Activated CD4-positive, CD25-positive, alpha-beta regulatory T cell (primary cell): ENCODE measurements around the gene KMT5C.
"Not testable (repeated sequence)": the region's sequence is repeated elsewhere in the genome, so short reads cannot be mapped to it uniquely, and the experiment has no call there.

ENCODE experiments used
- DNase-seq, 4 experiments: peaks; one replicate each; lab custom pipeline; 2025; lab: John Stamatoyannopoulos, UW

The KMT5C gene

DNA sequence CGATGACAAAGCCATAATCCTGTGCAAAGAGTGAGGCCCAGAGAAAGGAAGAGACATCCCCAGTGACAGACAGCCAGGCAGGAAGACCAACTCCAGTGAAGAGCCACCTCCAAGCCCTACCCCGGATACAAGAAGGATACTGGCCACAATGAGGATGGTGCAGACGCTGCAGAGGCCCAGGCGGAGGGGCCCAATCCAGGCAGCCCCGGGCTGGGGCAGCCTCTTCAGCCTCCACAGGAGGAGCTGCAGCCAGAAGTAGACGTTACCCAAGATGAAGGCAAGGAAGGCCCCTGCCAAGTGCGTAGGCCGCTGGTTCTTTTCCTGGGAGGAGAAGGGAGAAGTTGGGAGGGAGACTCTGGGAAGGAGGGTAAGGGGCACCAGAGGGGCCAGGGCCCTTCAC is 23.0 kb upstream of the KMT5C start:
- DNase-seq = no peak

DNA sequence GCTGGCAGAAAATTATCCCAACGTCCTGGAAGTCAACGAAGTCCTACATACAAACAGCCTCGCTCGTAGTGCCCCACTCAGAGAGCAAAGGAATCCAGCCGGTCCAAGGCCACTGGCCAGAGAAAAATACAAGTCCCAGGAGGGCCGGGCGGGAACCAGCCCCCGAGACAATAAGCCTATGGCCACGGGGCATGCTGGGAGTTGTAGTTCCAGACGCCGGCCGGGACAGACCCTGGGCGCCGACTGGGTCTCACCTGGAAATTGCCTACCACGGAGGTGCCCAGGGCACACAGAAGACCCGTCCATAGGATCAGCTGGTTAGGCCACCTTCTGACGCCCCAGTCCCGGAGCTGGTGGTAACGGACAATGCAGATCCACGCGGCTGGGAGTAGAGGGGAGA is 19.9 kb upstream of the KMT5C start:
- DNase-seq = no peak

DNA sequence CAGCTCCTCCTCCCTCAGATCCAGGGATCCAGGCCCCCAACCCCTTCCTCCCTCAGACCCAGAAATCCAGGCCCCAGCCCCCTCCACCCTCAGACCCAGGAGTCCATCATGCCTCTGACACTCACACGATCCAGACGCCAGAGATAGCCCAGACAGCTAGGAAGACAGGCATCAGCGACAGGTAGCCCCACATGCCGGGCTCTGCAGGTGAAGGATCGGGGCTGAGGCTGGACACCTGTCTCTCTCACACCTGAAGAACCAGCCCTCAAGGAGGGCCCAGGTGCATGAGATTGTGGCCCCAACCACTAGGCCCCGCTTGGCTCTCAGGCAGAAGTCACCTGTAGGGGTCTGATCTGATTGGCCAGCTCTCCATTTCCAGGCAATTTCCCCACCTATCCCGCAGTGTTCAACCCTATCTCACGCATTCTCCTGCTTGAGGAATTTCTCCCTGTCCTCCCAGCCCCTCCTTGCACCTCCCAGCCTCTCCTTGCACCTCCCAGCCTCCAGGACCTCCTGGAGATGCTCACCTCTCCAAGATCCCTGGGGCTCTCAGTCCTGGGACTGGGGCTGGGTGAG is 18.7 kb upstream of the KMT5C start:
- no peak for DNase-seq

DNA sequence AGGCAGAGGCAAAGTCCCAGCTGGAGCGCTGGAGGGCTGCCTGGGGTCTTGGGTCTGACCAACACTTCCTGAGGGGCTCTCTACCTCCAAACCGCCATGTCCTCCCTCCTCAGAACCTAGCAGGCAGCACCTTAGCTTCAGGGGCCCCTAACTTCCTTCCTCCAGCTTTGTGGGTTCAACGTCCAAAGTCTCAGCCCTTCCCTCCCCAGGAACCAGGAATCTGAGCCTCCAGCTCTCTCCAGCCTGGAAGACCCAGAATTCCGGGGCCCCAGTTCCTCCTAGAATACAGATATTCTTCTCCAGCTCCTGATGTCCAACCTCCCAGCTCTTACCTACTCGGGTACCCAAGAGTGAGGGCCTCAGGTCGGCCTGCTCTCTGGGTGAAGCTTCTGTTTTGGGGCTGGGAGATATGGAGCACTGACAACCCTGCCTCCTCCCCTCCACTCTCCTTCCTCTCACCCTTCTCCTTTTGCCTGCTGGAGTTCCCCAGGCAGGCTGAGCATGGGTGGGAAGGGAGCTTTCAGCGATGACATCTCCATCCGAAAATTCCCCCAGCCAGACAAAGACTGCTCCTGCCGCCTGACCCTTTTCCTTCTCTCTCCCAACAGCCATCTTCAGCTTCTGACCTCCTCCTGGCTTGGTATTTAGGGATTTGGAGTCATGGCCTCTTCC is 18.1 kb upstream of the KMT5C start:
- DNase-seq = no peak

DNA sequence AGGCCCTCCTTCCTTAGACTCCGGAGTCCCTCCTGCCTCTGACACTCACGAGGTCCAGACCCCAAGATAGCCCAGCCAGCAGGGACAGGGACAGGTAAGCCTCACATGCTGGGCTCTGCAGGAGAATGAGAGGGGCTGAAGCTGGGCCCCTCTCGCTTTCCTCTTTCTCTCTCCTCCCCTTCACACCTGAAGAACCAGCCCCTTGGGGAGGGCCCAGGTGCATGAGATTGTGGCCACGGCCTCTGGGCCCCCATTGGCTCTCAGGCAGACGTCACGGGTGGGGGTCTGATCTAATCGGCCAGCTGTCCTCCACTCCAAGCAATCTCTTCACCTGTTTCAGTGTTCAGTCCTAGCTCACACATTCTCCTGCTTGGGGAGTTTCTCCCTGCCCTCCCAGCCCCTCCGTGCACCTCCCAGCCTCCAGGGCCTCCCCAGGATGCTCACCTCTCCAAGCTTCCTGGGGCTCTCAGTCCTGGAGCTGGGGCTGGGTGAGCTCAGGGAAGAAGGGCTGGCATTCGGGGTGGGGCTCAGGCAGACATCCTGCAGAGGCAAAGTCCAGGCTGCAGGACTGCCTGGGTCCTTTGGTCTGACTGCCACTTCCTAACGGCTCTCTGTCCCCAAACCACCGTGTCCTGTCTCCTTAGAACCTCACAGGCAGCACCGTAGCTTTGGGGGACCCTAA is 17.3 kb upstream of the KMT5C start:
- DNase-seq = no peak

DNA sequence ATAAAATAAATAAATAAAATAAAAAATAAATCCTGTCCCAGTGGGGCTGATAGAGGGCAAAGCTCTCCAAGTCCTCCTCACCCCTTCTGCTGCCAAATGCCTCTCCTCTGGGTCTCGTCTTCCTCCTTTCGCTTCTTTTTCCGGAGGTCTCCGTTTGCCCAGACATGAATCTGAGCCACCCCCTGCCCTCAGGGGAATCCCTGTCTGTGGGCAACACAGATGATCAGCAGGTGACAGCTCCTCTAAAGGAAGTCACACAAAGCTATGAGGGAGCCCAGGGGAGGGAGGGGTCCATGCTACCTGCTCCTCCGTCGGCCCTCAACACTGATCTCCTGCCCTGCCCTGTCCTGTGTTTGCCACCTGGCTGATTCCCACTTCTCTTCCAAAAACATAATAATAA is 15.0 kb upstream of the KMT5C start:
- no peak for DNase-seq

DNA sequence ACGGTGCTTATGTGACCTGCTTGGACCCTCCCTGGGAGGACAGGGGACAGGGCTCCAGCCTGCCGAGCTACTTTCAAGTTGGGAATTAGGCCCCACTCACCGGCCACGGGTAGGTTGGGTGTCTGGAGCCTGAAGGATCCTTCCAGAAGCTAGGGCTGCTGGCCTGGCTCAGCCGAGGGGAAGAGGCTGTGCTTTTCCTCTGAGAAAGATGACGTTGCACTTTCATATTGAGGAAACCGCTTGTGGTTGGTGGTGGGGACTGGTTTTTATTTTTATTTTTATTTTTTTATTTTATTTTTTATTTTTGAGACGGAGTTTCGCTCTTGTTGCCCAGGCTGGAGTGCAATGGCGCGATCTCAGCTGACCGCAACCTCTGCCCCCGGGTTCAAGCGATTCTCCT is 14.5 kb upstream of the KMT5C start, which contains the start of gene TMEM150B:
TSS of gene TMEM150B (minus strand) at position 170 of the 400 bp plus-strand sequence. CDS start 4,305 bp downstream, outside the sequence.
- DNase-seq = no peak

DNA sequence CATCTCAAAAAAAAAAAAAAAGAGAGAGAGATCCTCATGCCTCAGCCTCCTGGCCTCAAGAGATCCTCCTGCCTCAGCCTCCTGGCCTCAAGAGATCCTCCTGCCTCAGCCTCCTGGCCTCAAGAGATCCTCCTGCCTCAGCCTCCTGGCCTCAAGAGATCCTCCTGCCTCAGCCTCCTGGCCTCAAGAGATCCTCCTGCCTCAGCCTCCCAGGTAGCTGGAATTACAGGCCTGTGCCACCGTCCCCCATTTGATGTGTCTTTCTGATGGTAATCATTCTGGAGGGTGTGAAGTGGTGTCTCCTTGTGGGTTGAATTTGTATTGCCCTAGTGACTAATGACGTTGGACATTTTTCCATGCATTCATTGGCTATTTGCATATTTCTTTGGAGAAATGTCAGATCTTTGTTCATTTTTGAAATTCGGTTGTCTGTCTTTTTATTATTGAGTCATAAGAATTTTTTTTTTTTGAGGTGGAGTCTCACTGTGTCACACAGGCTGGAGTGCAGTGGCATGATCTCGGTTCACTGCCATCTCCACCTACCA is 10.8 kb upstream of the KMT5C start:
- DNase-seq = not testable (repeated sequence)

DNA sequence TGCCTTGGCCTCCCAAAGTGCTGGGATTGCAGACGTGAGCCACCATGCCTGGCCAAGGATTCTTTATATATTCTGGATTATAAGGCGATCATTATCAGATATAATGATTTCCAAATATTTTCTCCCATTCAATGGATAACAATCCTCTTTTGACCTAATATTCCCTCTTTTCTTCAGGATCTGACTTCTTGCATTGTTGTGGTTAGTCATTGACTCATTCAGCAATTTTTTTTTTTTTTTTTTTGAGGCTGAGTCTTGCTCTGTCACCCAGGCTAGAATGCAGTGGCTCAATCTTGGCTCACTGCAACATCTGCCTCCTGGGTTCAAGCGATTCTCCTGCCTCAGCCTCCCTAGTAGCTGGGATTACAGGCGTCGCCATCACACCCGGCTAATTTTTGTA is 9.9 kb upstream of the KMT5C start:
- not testable (repeated sequence) for DNase-seq

DNA sequence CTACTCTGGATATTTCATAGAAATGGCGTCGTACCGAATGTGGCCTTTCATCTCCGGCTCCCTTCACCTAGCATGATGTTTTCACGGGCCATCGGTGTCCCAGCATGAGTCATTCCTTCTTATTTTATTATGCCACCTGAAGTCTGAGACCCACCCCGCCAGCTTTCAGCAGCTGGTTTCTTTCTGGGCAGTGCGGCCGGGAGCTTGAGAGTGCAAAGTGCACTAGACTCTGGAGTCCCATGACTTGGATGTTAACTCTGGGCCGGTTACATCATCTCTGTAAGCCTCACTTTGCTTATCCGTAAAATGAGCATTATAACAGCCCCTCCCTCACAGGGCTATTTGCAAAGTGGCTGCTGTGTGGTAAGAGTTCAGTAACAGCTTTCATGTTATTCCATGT is 5.8 kb upstream of the KMT5C start:
- no peak for DNase-seq

DNA sequence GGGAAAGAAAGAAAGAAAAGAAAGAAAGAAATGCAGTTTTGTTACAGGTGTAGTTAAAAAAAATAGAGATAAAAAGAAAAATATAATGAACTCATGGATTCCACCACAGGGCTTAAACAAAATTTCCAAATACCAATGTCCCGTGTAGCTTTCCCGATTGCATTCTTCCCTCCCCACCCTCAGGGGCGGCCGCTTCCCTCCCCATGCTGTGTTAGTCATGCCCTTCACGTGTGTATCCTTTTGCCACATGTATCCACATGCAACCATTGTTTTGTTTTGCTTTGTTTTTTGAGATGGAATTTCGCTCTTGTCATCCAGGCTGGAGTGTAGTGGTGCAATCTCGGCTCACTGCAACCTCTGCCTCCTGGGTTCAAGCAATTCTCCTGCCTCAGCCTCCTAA is 3.6 kb upstream of the KMT5C start:
- no peak for DNase-seq

DNA sequence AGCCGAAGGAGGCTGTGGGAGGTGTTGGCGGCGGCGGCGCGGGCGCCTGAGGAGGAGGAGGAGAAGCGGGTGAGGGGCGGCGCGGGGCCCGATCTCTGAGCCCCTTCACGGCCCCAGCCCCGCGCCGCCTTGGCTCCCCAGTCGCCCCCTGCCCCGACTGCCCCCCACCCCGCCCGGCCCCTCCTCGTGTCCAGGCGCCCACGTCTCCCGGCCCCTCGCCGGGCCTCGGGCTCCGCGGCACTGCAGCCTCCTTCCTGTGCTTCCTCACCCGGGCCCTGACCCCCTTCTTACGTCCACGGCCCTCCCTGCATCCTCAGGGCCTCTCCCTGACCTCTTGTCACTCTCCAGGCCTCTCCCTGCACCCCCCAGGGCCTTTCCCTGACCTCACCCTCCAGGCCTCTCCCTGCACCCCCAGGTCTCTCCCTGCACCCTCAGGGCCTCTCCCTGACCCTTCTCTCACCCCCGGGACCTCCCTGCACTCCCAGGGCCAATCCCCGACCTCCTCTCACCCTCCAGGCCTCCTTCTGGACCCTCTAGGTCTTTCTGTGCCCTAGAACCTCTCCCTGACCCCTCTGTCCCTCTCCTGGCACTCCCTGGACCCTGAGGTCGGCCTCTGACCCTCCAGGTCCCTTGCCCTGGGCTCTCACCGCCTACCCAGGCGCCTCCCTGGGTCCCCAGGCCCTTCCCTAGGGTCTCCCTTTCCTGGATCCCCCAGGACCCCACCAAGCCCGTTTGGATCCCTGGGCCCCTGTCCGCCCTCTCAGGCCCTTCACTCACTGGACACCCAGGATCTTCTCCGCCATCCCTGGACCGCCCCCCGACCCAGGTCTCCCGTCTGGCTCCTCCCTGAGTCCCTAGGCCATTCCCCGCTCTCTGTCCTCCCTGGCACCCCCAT is 460 bp downstream of the KMT5C start:
- DNase-seq = peak in 1 of 4 experiments; percentile 24

DNA sequence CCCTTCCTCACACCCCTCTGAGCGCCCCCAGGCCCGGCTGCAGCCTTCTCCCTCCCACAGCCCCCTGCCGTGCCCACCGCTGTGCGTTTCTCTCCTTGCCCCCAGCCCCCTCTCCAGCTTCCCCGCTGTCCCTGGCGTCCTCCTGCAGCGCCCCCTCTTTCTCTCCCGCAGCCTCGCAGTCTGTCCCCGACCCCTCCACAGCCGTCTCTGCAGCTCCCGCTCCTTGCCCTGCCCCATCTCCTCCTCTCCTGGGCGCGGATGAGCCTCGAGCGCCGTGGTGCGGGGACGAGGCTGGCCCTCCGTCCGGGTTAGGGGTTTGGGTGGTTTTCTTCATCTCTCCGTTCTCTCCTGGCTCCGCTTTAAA is 1.1 kb downstream of the KMT5C start:
- no peak for DNase-seq

DNA sequence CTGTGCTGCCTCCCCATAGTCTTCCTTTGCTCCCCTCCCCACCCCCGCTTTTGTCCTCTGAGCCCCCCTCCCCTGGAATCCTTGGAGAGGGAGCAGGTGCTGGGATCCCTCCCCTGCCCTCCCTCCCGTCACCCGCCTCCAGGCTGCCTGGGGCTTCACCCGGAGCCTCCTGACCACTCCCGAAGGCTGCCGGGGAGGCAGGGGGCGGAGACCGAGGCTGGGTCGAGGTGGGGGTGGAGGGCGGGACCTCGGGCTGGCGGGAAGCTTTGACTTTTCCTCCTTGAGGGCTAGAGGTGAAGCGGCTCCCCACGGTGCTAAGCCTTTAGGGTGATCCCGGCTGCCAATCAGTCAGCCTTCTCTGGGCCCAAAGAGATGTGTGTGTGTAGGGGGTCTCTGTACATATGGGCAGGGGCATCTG is 1.5 kb downstream of the KMT5C start:
- peak in 1 of 4 experiments; percentile 32 for DNase-seq

DNA sequence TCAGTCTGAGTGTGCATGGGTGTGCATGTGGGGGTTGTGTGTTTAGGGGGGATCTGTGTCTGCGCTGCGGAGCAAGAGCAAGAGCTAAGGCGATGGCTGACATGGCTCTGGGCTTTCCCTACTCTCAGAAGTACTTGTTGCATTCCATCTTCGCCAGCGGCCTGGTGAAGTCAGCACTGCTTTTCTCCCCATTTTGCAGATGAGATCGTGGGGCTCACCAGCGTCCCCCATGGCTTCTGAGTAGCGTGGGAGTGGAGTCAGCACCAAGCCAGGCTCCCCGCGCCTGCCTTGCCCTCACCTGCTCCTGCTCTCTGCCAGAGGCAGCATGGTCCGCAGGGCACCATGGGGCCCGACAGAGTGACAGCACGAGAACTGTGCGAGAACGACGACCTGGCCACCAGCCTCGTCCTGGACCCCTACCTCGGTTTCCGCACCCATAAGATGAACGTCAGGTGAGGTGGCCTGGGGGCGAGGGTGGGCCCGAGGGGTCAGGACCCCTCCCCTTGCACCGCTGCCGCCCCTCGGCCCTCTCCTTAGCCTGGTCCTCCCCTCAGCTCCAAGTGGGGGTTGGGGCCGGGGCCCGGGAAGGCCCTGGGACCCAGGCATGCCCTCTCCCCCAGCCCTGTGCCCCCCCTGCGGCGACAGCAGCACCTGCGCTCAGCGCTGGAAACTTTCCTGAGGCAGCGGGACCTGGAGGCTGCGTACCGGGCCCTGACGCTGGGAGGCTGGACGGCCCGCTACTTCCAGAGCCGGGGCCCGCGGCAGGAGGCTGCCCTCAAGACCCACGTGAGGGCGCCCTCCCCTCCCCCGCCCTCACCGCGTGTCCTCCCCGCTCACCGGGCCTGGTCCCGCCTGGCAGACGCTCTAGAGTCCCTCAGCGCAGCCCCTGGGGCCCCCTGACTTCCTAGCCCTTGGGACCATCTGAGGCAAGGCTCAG is 2.2 kb downstream of the KMT5C start:
- no peak for DNase-seq

DNA sequence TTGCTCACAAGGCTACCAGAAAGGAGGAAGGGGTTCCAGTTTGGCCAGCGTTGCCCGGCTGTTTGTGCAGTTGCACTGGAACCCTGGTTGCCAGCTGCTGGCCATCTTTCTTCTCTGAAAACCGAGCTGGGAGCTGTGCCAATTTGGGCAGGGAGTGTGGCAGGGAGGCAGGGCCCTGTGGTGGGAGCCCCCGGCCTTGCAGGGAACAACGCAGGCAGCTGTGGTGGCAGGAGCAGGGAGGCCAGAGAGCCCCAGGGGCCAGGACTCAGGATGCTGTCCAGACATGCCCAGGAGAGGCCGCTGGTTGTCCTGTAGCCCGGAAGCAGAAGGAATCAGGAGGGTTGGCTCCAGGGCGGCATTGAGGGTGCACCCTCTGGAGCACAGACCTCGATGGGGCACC is 4.8 kb downstream of the KMT5C start:
- DNase-seq = no peak

DNA sequence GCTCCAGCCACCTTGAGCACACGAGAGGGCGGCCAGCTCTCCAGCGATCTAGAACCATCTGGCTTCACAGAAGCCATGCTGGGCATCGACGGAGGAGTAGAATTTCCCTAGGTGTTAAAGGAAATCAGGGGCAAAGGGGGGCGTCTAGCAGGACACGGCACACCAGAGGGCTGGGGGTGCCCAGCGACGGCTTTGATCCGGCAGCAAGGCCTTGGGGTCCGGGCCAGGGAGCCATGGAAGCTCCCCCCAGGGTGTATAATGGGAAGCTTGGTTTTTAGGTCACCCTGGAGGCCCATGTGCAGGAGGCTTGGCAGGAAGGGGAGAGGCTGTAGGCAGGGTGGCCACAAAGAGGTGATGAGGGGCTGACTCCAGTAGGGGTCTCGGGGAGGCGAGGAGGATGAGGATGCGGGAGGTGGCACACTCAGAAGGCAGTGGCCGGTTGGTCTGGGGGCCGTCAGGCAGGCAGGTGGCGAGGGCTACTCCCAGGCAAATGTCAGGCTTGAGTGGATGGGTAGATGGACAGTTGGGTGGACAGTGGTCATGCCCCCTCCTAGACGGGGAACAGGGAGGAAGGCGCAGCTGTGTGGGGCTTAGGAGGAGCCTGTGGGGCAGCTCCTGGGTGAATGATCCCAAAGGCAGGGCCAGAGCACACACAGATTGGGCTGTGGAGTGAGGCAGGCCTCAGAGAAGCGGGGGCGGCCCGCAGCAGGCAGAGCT is 5.6 kb downstream of the KMT5C start:
- no peak for DNase-seq

DNA sequence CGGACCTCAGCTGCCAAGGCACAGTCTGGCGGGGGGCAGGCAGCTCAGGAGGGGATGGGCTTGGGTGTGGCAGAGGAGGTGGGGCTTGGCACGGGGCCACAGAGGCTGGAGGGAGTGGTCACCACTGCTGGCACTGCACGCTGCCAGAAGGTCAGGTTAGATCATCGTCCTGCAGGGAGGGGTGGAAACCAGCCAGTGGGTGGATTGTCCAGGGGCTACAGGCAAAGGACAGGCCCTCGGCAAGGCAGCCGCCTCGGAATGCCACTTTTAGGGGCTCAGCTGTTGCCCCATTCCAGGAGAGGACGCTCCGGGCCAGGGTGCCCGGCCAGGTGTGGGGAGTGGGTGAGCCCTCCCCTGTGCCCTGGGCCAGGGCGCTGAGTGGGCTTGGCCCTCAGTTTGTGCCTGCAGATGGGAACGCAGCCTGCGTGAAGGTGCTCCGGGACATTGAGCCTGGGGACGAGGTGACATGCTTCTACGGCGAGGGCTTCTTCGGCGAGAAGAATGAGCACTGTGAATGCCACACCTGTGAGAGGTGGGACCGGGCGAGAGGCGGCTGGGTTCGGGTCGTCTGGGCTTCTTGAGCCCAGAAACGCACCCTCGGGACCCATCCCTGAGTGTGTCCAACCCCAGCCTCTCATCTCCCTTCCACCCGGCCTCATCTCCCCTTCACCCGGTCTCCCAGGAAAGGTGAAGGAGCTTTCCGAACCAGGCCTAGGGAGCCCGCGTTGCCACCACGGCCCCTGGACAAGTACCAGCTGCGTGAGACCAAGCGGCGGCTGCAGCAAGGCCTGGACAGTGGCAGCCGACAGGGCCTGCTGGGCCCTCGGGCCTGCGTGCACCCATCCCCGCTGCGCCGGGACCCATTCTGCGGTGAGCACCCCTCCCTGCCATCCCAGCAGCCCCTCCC is 6.4 kb downstream of the KMT5C start:
- no peak for DNase-seq

DNA sequence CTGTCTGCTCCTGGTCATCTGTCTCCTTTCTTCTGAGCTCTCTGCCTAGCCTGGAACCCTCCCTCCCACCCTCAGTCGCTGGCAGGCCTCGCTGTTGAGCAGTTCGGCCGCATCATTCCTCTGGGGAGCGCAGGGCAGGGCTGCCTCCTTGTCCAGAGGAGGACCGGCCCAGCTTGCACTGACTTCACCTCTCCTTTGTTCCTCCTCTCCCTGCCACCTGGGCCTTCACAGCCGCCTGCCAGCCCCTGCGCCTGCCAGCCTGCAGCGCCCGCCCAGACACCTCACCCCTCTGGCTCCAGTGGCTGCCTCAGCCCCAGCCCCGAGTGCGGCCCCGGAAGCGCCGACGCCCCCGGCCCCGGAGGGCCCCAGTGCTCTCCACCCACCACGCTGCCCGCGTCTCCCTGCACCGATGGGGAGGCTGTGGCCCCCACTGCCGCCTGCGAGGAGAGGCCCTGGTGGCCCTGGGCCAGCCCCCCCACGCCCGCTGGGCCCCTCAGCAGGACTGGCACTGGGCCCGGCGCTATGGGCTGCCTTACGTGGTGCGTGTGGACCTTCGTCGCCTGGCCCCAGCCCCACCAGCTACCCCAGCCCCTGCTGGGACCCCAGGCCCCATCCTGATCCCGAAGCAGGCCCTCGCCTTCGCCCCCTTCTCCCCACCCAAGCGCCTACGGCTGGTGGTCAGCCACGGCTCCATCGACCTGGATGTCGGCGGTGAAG is 7.2 kb downstream of the KMT5C start:
- DNase-seq = no peak
